HG02763 (cell line): Measurements from ENCODE around the gene CCDC149.

ENCODE experiments used
- ATAC-seq: cut with Tn5 transposase; IDR thresholded peaks from one replicate; pipeline ENCODE4 v1.9.1; 2021; ENCODE audit warnings: mild to moderate bottlenecking, moderate library complexity; ENCODE audit not compliant: unreplicated experiment

CCDC149 gene

GRCh38 chr4:24845132-24845531 lies 67.7 kb downstream of the CCDC149 start:
- ATAC-seq: no peak

- ATAC-seq: no peak
Observed at GRCh38 chr4:24843096-24843495, 69.7 kb downstream of the CCDC149 start.

- no peak for ATAC-seq
Observed at GRCh38 chr4:24842356-24842755, 70.5 kb downstream of the CCDC149 start.

- ATAC-seq: no peak
Observed at GRCh38 chr4:24840826-24841543, 71.9 kb downstream of the CCDC149 start.

GRCh38 chr4:24840362-24840761 lies 72.5 kb downstream of the CCDC149 start:
- no peak for ATAC-seq

GRCh38 chr4:24837781-24838180 lies 75.1 kb downstream of the CCDC149 start:
- ATAC-seq: no peak

GRCh38 chr4:24837336-24837735 lies 75.5 kb downstream of the CCDC149 start:
- no peak for ATAC-seq

- no peak for ATAC-seq
Observed at GRCh38 chr4:24836661-24837242, 76.1 kb downstream of the CCDC149 start.

GRCh38 chr4:24835696-24836095 lies 77.1 kb downstream of the CCDC149 start:
- no peak for ATAC-seq

- ATAC-seq: no peak
Observed at GRCh38 chr4:24831637-24832036, 81.2 kb downstream of the CCDC149 start.

- ATAC-seq: no peak
Observed at GRCh38 chr4:24824720-24825119, 88.1 kb downstream of the CCDC149 start.

- ATAC-seq: no peak
Observed at GRCh38 chr4:24820541-24820940, 92.3 kb downstream of the CCDC149 start.

GRCh38 chr4:24816797-24817196 lies 96.0 kb downstream of the CCDC149 start:
- ATAC-seq: no peak

- ATAC-seq: no peak
Observed at GRCh38 chr4:24813732-24814131, 99.1 kb downstream of the CCDC149 start.

- ATAC-seq: no peak
Observed at GRCh38 chr4:24810871-24811631, 101.8 kb downstream of the CCDC149 start.

GRCh38 chr4:24809815-24810405 lies 102.9 kb downstream of the CCDC149 start:
- no peak for ATAC-seq

- ATAC-seq: no peak
Observed at GRCh38 chr4:24809376-24809775, 103.5 kb downstream of the CCDC149 start.

- no peak for ATAC-seq
Observed at GRCh38 chr4:24808955-24809354, 103.9 kb downstream of the CCDC149 start.

GRCh38 chr4:24808261-24808660 lies 104.6 kb downstream of the CCDC149 start:
- ATAC-seq: no peak

GRCh38 chr4:24807611-24808010 lies 105.2 kb downstream of the CCDC149 start:
- no peak for ATAC-seq

GRCh38 chr4:24806206-24806990 lies 106.4 kb downstream of the CCDC149 start:
- no peak for ATAC-seq
